PC-3 (cell line): ENCODE results near the gene CORO2B.

Source experiments
- CTCF ChIP-seq: fragments of 300-600 bp; sonication (generic); conservative IDR thresholded peaks from 2 replicates; pipeline ENCODE4 v1.5.1; 2017; ENCODE audit warnings: antibody characterized with exemption, low read depth, mild to moderate bottlenecking, low read length
- EZH2 ChIP-seq: fragments of 300-600 bp; sonication (generic); IDR thresholded peaks from one replicate; pipeline ENCODE4 v1.6.1; 2017; ENCODE audit warnings: antibody characterized with exemption, mild to moderate bottlenecking, low read length; ENCODE audit not compliant: unreplicated experiment

DNA sequence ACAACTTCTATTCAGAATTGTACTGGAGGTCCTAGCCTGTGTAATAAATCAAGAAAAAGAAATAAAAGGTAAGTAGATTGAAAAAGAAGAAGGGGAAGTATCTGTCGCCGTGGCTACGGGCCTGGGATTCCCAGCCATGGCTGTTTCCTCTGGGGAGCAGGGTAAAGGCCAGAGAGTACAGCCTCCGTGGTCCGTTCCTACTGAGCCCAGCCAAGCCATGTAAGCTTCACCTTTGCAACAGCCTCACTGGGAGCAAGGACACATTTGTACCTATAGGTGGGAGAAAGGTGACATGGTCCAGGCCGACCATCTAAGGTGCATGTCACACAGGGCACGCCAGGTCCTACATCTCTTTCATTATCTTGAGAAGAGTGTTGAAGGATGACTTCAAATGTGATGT lies 170.6 kb downstream of the CORO2B start:
- TF ChIP-seq CTCF (no peak), EZH2 (no peak)
